Naive thymus-derived CD4-positive, alpha-beta T cell (primary cell): ENCODE results near the gene KCTD2. TPM values are rescaled to one million over a fixed set of nuclear protein-coding genes. Genes with fewer than 3 reads are reported as not detected.

ENCODE experiments used
- ATAC-seq: fragments of 150-1000 bp; cut with Tn5 transposase; 2 replicates; pipeline ENCODE4 v1.10.0; 2021; ENCODE audit warnings: mild to moderate bottlenecking, moderate library complexity
- CTCF ChIA-PET: fragments of 350-600 bp; sonication (Branson Sonifier 250); formaldehyde crosslinking; loops from one replicate; lab custom pipeline; 2021; ENCODE audit warnings: antibody characterized with exemption; lab: Charles Lee
- POLR2A ChIA-PET: fragments of 350-600 bp; sonication (Branson Sonifier 250); formaldehyde crosslinking; loops from one replicate; lab custom pipeline; 2021; ENCODE audit warnings: antibody characterized with exemption, inconsistent platforms; lab: Charles Lee
- DNase-seq, 9 donors: peaks; one replicate each; pipeline versions ENCODE4 v3.0.0 to v3.0.0-alpha.2; 2020 to 2022; ENCODE audit warnings: mixed read lengths in 1 of 9
- H3K27ac ChIP-seq: one replicate; pipeline ENCODE4 v1.7.0; 2013; ENCODE audit warnings: mild to moderate bottlenecking, low read depth, low read length, moderate library complexity
- H3K27me3 ChIP-seq, 2 donors: one replicate each; pipeline ENCODE4 v1.7.0; 2013; ENCODE audit warnings: low read length in 2 of 2, mild to moderate bottlenecking in 2 of 2, moderate library complexity in 2 of 2; ENCODE audit not compliant: control insufficient read depth in 2 of 2, insufficient read depth in 2 of 2
- H3K36me3 ChIP-seq, 3 experiments: 1 replicate in 2 of 3; 2 replicates in 1 of 3; pipeline ENCODE4 v1.7.0; 2013; ENCODE audit warnings: low read length in 3 of 3, mild to moderate bottlenecking in 3 of 3, moderate library complexity in 1 of 3; ENCODE audit not compliant: insufficient read depth in 3 of 3, control insufficient read depth in 2 of 3
- H3K4me1 ChIP-seq, 2 donors: one replicate each; pipeline ENCODE4 v1.7.0; 2013; ENCODE audit warnings: low read length in 2 of 2, mild to moderate bottlenecking in 2 of 2, moderate library complexity in 1 of 2; ENCODE audit not compliant: control insufficient read depth in 2 of 2, insufficient read depth in 2 of 2
- H3K4me3 ChIP-seq: 2 replicates; pipeline ENCODE4 v1.7.0; 2013; ENCODE audit warnings: mild to moderate bottlenecking, low read length
- H3K9me3 ChIP-seq, 3 experiments: 1 replicate in 2 of 3; 2 replicates in 1 of 3; pipeline ENCODE4 v1.7.0; 2013; ENCODE audit warnings: low read length in 3 of 3; ENCODE audit not compliant: control insufficient read depth in 2 of 3
- H3K27ac Mint-ChIP-seq, 9 donors: one replicate each; pipeline ENCODE4 v1.8.0; 2020 to 2022; ENCODE audit warnings: mixed read lengths in 9 of 9, mild to moderate bottlenecking in 8 of 9, moderate library complexity in 5 of 9, inconsistent platforms in 2 of 9
- H3K27me3 Mint-ChIP-seq, 5 donors: one replicate each; pipeline ENCODE4 v1.8.0; 2021 to 2022; ENCODE audit warnings: mixed read lengths in 5 of 5, mild to moderate bottlenecking in 1 of 5
- H3K36me3 Mint-ChIP-seq, 5 donors: one replicate each; pipeline ENCODE4 v1.8.0; 2020 to 2022; ENCODE audit warnings: mixed read lengths in 5 of 5, mild to moderate bottlenecking in 3 of 5, inconsistent platforms in 1 of 5
- H3K4me1 Mint-ChIP-seq, 7 donors: one replicate each; pipeline ENCODE4 v1.8.0; 2020 to 2022; ENCODE audit warnings: mixed read lengths in 7 of 7, mild to moderate bottlenecking in 3 of 7, inconsistent platforms in 1 of 7
- H3K4me3 Mint-ChIP-seq, 10 donors: one replicate each; pipeline ENCODE4 v1.8.0; 2020 to 2022; ENCODE audit warnings: mild to moderate bottlenecking in 10 of 10, mixed read lengths in 10 of 10, moderate library complexity in 6 of 10, inconsistent platforms in 2 of 10
- H3K9me3 Mint-ChIP-seq, 11 donors: one replicate each; pipeline ENCODE4 v1.8.0; 2020 to 2022; ENCODE audit warnings: mixed read lengths in 11 of 11, mild to moderate bottlenecking in 4 of 11, inconsistent platforms in 1 of 11, moderate library complexity in 1 of 11
- intact Hi-C, 2 donors: fragments of 100-400 bp; cut with micrococcal nuclease; formaldehyde crosslinking; loops; one replicate each; pipeline ENCODE4 v1.15.1; 2023
- polyA plus RNA-seq, 2 donors: library from polyadenylated mRNA; unstranded; fragments of 300-500 nt; fragmentation: Illumina TruSeq; gene quantifications; one replicate each; pipeline ENCODE4 v1.2.3, GENCODE V29; 2021
- total RNA-seq, 6 experiments: library from RNA in 5 of 6; stranded (reverse) in 5 of 6; gene quantifications; 1 replicate in 5 of 6; 2 replicates in 1 of 6; pipeline ENCODE4 v1.2.3 and lab custom pipeline; 2021 to 2026

KCTD2 gene
- total and polyA plus RNA-seq, 7 experiments from 2014 or later: 4.8 to 35.7 (median 20.1) TPM

DNA sequence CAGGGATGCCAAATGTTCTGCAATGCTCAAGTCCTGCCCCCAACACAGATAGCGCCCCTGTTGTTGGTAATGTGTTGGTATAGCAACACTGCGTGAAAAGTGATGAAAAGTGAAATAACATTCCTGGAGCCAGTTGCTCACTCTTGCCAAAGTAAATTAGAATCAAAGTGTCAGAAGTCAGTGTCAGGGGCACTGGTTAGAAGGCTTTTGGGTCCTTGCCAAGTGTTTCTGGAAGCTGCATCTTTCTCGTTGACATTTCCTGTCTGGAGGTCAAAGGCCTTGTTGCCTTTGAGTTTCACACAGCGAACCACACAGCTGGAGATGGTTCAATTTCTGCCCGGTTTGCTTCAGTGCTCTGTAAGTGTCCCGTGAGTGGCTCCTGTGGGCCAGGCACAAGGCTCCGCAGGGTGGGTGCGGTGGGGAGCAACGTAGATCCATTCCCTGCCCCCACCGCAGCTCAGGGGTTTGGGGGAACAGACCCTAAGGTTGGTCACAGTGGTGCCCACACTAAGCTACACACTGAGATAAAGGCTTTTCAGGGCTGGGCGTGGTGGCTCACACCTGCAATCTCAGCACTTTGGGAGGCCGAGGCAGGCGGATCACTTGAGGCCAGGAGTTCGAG is 37.1 kb downstream of the KCTD2 start:
- H3K4me3 Mint-ChIP-seq: peak overlapping the region in 9 of 10 donors; percentile 3 to 63 (median 48)
- Histone ChIP-seq H3K9me3 (no peaks in the 10 kb centered on the region), H3K27me3 (no peaks in the 10 kb centered on the region), H3K36me3 (no peaks in the 10 kb centered on the region), H3K4me1 (peaks cover 6 to 25% of the 10 kb centered on the region in 2 donors), H3K27ac (peak overlapping the region; percentile 45), H3K4me3 (no peak overlapping the region)
- CTCF ChIA-PET: interaction anchor here (1.8 kb wide), 1 partner anchor 30 kb away, joined by 5 read pairs; no protein-coding TSS in a partner anchor
- peaks cover 0 to 2% (median 0%) of the 10 kb centered on the region in 11 donors for H3K9me3 Mint-ChIP-seq
- H3K4me1 Mint-ChIP-seq: peaks cover 29 to 45% (median 38%) of the 10 kb centered on the region in 7 donors
- ATAC-seq (no peak), DNase-seq (peak in 7 of 9 donors; percentile 54 to 79 (median 70))
- peaks cover 0 to 3% (median 0%) of the 10 kb centered on the region in 5 donors for H3K27me3 Mint-ChIP-seq
- H3K27ac Mint-ChIP-seq: peak overlapping the region; percentile 7 to 87 (median 85)
- intact Hi-C loops: no loop called here
- H3K36me3 Mint-ChIP-seq: no peaks in the 10 kb centered on the region
- POLR2A ChIA-PET: interaction anchor here (0.8 to 1.9 kb wide), 6 partner anchors 16 to 72 kb away, joined by 3 to 4 read pairs (median 3); partner anchors contain the start of genes ARMC7 and MRPL58

DNA sequence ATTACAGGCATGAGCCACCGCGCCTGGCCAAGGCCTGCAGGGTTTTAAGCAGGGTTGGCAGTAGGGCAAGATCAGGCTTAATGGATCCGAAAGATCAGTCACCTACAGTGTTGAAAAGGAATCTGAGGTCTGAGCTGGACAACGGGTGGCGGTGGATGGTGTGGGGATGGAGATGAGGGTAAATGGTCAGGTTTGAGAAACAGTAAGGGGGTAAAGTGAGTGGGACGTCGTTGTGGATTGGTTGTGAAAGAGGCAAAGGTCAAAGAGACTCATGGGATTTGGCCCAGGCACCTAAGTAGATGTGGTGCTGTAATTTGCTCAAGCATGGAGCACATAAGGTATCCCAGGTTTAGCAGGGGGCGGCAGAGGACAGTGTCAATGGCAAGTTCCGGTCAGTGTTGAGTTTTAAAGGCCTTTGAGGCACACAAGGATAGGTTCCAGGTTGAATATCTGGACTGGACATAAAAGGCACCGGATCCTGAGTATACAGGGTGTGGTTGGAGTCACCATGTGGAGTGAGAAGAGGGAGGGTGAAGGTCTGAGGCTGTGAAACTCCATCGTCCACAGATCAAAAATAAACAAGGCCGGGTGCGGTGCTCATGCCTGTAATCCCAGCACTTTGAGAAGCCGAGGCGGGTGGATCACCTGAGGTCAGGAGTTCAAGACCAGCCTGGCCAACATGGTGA is 39.6 kb downstream of the KCTD2 start:
- POLR2A ChIA-PET: interaction anchor here (1.1 to 3.4 kb wide), 7 partner anchors 10 to 39 kb away, joined by 3 to 20 read pairs (median 7); partner anchors contain the start of genes ARMC7, ATP5PD and KCTD2
- H3K4me1 Mint-ChIP-seq: peaks cover 48 to 66% (median 53%) of the 10 kb centered on the region in 7 donors
- intact Hi-C loops: loop anchor here in 1 of 2 donors (2.0 to 5.0 kb wide), 3 partner anchors 22 to 52 kb away; partner anchors contain the start of genes ARMC7, ATP5PD and KCTD2

DNA sequence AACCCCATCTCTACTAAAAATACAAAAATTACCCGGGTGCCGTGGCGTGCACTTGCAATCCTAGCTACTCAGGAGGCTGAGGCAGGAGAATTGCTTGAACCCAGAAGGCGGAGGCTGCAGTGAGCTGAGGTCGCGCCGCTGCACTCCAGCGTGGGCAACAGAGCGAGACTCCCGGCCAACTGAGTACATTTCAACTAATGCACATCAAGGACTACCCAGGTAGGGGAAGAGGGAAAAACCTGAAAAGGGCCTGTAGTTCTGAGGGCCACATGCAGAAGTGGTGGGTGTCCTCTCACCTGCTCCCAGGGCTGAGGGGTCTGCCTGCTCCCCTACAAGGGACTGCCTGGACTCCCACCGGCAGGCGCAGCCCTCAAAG is 40.1 kb downstream of the KCTD2 start:
- H3K36me3 Mint-ChIP-seq: no peaks in the 10 kb centered on the region
- intact Hi-C loops: loop anchor here in 1 of 2 donors (2.0 to 5.0 kb wide), 3 partner anchors 22 to 52 kb away; partner anchors contain the start of genes ARMC7, ATP5PD and KCTD2
- no peak for DNase-seq
- Histone ChIP-seq H3K27ac (peak overlapping the region; percentile 79), H3K4me3 (peak overlapping the region; percentile 60), H3K36me3 (no peaks in the 10 kb centered on the region), H3K27me3 (no peaks in the 10 kb centered on the region), H3K4me1 (peaks cover 6 to 29% of the 10 kb centered on the region in 2 donors), H3K9me3 (no peaks in the 10 kb centered on the region)
- peak overlapping the region; percentile 58 to 90 (median 83) for H3K4me3 Mint-ChIP-seq
- ChIA-PET POLR2A (interaction anchor here (0.7 to 3.4 kb wide), 11 partner anchors 9 to 67 kb away, joined by 3 to 20 read pairs (median 5); partner anchors contain the start of genes ARMC7, ATP5PD, JPT1 and KCTD2), CTCF (interaction anchor here (2.5 kb wide), 1 partner anchor 27 kb away, joined by 11 read pairs; no protein-coding TSS in a partner anchor)
- no peak for ATAC-seq
- H3K4me1 Mint-ChIP-seq: peaks cover 51 to 72% (median 57%) of the 10 kb centered on the region in 7 donors
- H3K9me3 Mint-ChIP-seq: peaks cover 0 to 2% (median 0%) of the 10 kb centered on the region in 11 donors
- H3K27me3 Mint-ChIP-seq: peaks cover 0 to 1% (median 0%) of the 10 kb centered on the region in 5 donors
- H3K27ac Mint-ChIP-seq: peak overlapping the region; percentile 1 to 93 (median 89)

More for the DNA sequence above, 39.6 kb downstream of the KCTD2 start:
- Mint-ChIP-seq H3K27me3 (peaks cover 0 to 3% (median 0%) of the 10 kb centered on the region in 5 donors), H3K27ac (peak overlapping the region; percentile 1 to 93 (median 89)), H3K36me3 (no peaks in the 10 kb centered on the region), H3K4me3 (peak overlapping the region; percentile 46 to 90 (median 83)), H3K9me3 (peaks cover 0 to 2% (median 0%) of the 10 kb centered on the region in 11 donors)
- DNase-seq: no peak
- CTCF ChIA-PET: no interaction called here
- H3K27me3 ChIP-seq: no peaks in the 10 kb centered on the region
- no peaks in the 10 kb centered on the region for H3K36me3 ChIP-seq
- no peak for ATAC-seq
- H3K9me3 ChIP-seq: no peaks in the 10 kb centered on the region
- no peak overlapping the region for H3K27ac ChIP-seq
- no peak overlapping the region for H3K4me3 ChIP-seq
- peaks cover 6 to 29% of the 10 kb centered on the region in 2 donors for H3K4me1 ChIP-seq

GRCh38 chr17:75087558-75088453 is 40.8 kb downstream of the KCTD2 start, which contains the start of gene SLC16A5:
Gene SLC16A5 (plus strand): TSS chr17:75087954. CDS start chr17:75093637, 5,683 bp downstream.
- Histone ChIP-seq H3K27ac (peak within 1 kb of the TSS; percentile 79), H3K4me3 (peak within 1 kb of the TSS; percentile 60), H3K27me3 (no peaks in the 10 kb centered on the region), H3K9me3 (no peaks in the 10 kb centered on the region), H3K4me1 (peaks cover 6 to 29% of the 10 kb centered on the region in 2 donors), H3K36me3 (no peaks in the 10 kb centered on the region)
- intact Hi-C loops: loop anchor here in 1 of 2 donors (2.0 to 5.0 kb wide), 3 partner anchors 21 to 53 kb away; partner anchors contain the start of genes ARMC7, ATP5PD and KCTD2
- ChIA-PET CTCF (interaction anchor here (0.6 to 2.5 kb wide), 2 partner anchors 18 to 26 kb away, joined by 3 to 11 read pairs; no protein-coding TSS in a partner anchor), POLR2A (interaction anchor here (0.6 to 3.4 kb wide), 17 partner anchors 9 to 429 kb away, joined by 3 to 20 read pairs (median 5); partner anchors contain the start of genes ARMC7, ATP5PD, JPT1 and KCTD2)
- Mint-ChIP-seq H3K36me3 (no peaks in the 10 kb centered on the region), H3K27me3 (no peaks in the 10 kb centered on the region), H3K4me3 (peak within 1 kb of the TSS; percentile 58 to 90 (median 84)), H3K27ac (peak within 1 kb of the TSS; percentile 77 to 94 (median 91)), H3K9me3 (peaks cover 0 to 2% (median 0%) of the 10 kb centered on the region in 11 donors), H3K4me1 (peaks cover 51 to 74% (median 58%) of the 10 kb centered on the region in 7 donors)
- ATAC-seq (peak; percentile 73), DNase-seq (peak; percentile 29 to 73 (median 51))

DNA sequence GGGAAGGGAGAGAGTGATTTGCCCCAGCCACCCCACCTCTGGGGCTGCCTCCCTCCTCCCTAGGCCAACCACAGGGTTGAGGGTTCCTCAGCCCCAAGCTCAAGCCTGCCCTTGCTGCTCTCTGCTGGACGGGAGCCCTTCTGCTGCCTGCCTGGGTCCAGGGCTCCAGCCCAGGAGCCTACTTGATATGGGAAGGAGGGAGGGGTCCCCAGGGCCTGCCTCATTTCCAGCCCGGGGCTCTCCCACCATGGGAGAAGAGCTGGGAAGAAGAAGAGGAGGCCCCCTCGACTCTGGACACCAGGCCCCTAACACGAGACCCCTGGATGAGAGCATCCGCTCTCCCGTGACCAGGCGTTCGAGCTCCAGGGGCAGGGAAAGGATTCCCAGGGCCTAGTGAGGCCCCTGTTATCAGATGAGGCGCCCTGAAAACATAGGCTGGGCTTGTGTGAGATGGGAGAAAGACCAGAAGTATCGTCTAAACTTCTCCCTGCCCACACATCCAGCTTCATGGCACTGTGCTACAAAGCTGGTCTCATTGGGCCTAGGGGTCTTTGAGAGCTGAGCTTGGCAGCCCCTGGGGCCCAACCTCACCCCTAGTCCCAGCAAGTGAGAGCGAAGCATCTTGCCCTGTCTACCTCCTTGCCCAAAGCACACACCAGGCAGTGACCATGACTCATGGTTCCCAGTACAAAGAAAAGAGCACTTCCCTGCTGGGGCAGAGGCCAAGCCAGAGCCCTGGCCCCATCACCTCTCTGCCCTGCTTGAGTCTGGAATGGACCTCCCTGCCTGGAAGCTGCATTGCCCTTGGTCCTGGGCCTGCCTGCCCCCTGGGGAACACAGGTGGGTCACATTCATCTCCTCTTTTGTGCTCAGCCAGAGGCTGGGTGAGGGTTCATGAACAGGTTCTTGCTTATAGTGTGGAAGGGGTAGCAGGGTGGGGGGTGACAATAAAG is 41.7 kb downstream of the KCTD2 start:
- Mint-ChIP-seq H3K9me3 (peaks cover 0 to 2% (median 0%) of the 10 kb centered on the region in 11 donors), H3K36me3 (no peaks in the 10 kb centered on the region), H3K27ac (peak overlapping the region; percentile 72 to 94 (median 90)), H3K27me3 (no peaks in the 10 kb centered on the region), H3K4me1 (peaks cover 49 to 71% (median 56%) of the 10 kb centered on the region in 7 donors), H3K4me3 (peak overlapping the region; percentile 58 to 90 (median 84))
- Histone ChIP-seq H3K9me3 (no peaks in the 10 kb centered on the region), H3K4me1 (peaks cover 6 to 28% of the 10 kb centered on the region in 2 donors), H3K36me3 (no peaks in the 10 kb centered on the region), H3K27ac (peak overlapping the region; percentile 79), H3K27me3 (no peaks in the 10 kb centered on the region), H3K4me3 (peak overlapping the region; percentile 60)
- intact Hi-C loops: loop anchor here in 1 of 2 donors (5.0 kb wide), 1 partner anchor 41 kb away; the partner anchor contains the start of genes ATP5PD and KCTD2
- ATAC-seq (peak; percentile 55), DNase-seq (peak in 1 of 9 donors; percentile 28)
- ChIA-PET POLR2A (interaction anchor here (0.6 to 3.4 kb wide), 16 partner anchors 12 to 428 kb away, joined by 3 to 20 read pairs (median 3); partner anchors contain the start of genes ARMC7, ATP5PD, JPT1 and KCTD2), CTCF (interaction anchor here (0.6 to 2.5 kb wide), 7 partner anchors 11 to 43 kb away, joined by 3 to 11 read pairs (median 3); partner anchors contain the start of gene NT5C)
